Measurements from ENCODE around the gene MLLT1.
A peak's percentile ranks its signal among the peaks of the same experiment; 100 is the strongest.
"Not testable (repeated sequence)": the region's sequence is repeated elsewhere in the genome, so short reads cannot be mapped to it uniquely, and the experiment has no call there.

Gene MLLT1

GRCh38 chr19:6279931-6280591, at the start of gene MLLT1:
Gene MLLT1, minus strand, starts transcription at chr19:6279975. Its CDS starts 191 bp downstream, at chr19:6279784.
- DNase-seq = peak; percentile 89 to 94 (median 91)

- no peak for DNase-seq
These were observed 47.0 kb upstream of the MLLT1 start for GRCh38 chr19:6326815-6327214.

- no peak for DNase-seq
These were observed 45.8 kb upstream of the MLLT1 start for GRCh38 chr19:6325614-6326013.

- DNase-seq = no peak
These were observed 45.0 kb upstream of the MLLT1 start for GRCh38 chr19:6324757-6325156.

DNA sequence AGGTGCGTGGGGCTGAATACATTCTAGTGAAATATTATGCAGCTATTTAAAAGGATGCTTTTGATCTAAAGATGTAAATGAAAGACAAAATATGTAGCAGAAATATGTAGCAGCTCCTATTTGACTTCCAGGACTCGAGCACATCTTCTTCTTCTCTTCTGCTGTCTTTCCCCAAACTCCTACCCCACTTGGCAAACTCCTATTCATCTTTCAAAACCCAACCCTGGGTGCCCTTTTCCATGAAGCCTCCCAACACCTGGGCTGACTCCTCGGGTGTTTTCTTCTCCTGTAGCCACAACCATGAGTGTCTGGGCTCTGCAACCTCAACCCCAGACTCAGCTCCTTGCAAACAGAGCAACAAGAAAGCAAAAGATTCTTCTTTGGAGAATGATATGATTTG, 42.5 kb upstream of the MLLT1 start:
- DNase-seq = no peak

- DNase-seq = no peak
These were observed 39.6 kb upstream of the MLLT1 start for GRCh38 chr19:6319376-6319775.

DNA sequence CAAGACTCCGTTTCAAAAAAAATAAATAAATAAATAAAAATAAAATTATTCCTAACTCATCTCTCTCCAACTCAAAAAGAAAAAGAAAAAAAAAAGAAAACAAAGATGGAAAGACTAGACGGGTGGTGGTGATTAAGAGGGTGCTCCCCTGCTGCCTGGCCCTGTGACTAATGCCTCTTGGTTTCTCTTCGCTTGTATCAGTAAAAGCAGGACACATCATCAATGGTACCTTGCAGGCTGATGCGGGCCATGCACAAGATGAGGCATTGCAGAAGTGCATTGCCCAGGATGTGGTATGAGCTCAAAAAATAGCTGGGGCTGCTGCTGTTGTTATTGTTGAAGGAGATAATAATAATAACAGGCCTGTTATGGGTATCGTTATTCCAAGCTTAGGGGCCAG, 39.0 kb upstream of the MLLT1 start:
- DNase-seq = no peak

- not testable (repeated sequence) for DNase-seq
These were observed 35.9 kb upstream of the MLLT1 start for GRCh38 chr19:6315646-6316045.

GRCh38 chr19:6313398-6313969, 33.7 kb upstream of the MLLT1 start:
- DNase-seq = no peak

GRCh38 chr19:6312018-6312417, 32.2 kb upstream of the MLLT1 start:
- no peak for DNase-seq

DNA sequence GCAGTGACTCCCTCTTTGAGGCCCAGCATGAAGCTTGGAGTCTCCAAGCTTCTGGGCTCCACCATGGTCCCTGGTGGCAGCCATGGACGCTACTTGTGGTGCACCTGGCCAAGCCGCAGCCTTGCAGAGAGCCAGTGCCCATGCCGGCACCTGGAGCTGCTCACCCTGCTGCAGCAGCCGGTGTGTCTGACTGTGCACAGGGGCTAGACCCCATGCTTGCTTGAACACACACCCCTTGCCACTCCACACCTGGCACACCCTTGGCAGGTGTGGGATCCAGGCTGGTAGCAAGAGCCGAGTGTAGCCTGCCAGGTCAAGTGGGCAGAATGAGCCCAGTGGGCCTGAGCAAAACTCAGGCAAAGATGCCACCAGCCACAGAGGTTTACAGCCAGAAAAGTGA, 18.6 kb upstream of the MLLT1 start:
- no peak for DNase-seq

GRCh38 chr19:6297202-6297601, 17.4 kb upstream of the MLLT1 start:
- no peak for DNase-seq

GRCh38 chr19:6292006-6292405, 12.2 kb upstream of the MLLT1 start:
- DNase-seq = no peak

DNA sequence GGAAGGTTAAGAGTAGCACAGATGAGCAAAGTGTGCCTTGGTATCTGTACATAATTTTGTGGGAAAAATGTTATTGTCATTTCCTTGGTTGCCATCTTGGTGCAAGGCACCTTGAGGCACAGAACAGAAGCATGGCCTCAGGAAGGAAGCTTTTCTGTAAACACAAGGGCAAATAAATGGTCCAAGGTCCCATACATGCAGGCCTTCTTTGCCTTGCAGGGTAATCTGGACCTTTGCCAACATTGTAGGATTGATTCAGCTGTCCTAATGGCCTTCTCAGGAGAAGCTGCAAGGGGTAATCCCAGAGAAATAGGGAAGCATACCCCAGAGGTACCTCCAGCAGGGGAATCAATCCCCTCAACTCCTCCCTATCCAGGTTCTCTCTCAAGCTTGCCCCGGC, 9.0 kb upstream of the MLLT1 start:
- no peak for DNase-seq

- no peak for DNase-seq
These were observed 7.6 kb upstream of the MLLT1 start for GRCh38 chr19:6287269-6287885.

DNA sequence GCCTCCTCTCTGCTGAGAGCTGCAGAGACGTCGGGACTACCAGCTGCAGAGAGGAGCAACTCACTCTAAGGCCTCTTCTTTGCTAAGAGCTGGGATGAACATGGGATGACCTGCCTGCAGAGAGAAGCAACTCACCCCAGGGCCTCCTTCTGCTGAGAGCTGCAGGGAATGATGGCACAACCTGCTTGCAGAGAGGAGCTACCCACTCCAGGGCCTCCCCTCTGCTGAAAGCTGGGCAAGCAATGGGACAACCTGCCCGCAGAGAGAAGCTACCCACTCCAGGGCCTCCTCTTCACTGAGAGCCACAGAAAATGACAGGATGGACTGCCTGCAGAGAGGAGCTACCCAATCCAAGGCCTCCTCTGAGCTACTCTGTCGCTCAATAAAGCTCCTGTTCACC, 6.9 kb upstream of the MLLT1 start:
- no peak for DNase-seq

DNA sequence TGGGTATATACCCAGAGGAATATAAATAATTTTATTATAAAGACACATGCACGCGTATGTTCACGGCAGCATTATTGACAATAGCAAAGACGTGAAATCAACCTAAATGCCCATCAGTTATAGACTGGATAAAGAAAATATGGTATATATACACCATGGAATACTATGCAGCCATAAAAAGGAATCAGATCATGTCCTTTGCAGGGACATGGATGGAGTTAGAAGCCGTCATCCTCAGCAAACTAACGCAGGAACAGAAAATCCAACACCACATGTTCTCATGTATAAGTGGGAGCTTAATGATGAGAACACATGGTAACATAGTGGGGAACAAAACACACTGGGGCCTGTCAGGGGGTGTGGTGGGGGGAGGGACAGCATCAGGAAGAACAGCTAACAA, 2.6 kb upstream of the MLLT1 start:
- not testable (repeated sequence) for DNase-seq

GRCh38 chr19:6279620-6279930, 200 bp downstream of the MLLT1 start:
- no peak for DNase-seq

- peak in 1 of 4 experiments; percentile 23 for DNase-seq
These were observed 795 bp downstream of the MLLT1 start for GRCh38 chr19:6278740-6279619.

DNA sequence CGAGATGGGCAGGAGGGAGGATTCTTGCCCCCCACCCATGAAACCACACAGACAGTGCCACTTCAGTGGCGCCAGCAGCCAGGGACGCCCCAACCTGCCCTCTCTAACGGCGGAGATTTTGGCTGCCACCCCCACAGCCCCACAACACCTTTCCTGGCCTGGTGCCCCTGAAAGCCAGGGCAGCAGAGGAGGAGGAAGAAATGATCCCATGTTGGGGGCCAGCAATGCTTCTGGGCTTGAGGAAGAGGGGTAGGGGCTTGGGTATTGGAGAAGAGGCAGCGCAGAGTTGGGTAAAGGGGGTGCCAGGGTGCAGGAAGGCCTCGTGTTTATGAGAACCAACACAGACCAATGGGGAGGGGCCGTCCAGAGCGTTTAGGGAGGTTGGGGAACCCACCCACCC, 1.7 kb downstream of the MLLT1 start:
- DNase-seq = no peak

DNA sequence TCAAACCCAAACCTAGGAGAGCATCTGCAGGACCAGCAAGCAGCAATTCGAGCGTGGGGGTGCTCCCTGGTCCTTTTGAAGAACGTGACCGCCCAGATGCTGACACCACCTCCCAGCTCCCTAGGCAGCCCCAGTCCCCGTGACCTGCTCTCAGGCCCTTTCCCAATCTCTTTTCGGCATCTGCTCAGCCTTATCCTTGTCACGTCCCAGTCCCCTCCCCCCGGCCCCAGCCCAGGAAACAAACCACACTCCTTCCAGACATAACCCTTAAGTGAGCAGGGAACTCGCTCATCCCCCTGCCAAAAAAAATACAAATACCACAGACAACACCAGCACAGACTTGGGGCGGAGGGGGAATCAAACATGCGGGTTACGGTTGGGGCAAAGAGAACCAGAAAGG, 3.3 kb downstream of the MLLT1 start:
- no peak for DNase-seq

GRCh38 chr19:6275170-6275744, 4.5 kb downstream of the MLLT1 start:
- no peak for DNase-seq

DNA sequence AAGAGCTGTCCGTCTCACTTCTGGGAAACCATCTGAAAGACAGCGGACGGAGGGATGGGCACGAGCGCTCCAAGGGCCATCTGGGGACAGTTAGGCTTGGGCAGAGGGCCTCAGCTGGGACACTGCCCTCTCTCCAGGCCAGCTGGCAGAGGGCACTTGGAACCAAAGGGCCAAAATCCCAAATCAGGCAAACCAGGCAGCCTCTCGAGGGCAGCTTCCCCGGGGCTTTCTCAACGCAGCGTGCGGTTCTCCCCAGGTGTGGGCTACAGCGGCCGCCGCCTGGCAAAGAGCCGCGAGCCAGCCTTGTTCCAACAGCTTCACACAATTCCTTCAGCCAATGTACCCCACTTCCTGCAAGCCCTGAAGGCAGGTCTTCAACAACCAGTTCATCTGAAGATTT, 5.0 kb downstream of the MLLT1 start:
- no peak for DNase-seq
